Stimulated activated CD8-positive, alpha-beta memory T cell treated with anti-CD3 and anti-CD28 coated beads, Interleukin-12 subunit alpha, Interleukin-12 subunit beta, amount 100 ng/mL, for 24 hours (primary cell): ENCODE data around the gene TSACC.

Source experiments
- DNase-seq: peaks from one replicate; pipeline ENCODE4 v3.0.0-alpha.2; 2020; ENCODE audit errors: extremely low read depth

Gene TSACC

DNA sequence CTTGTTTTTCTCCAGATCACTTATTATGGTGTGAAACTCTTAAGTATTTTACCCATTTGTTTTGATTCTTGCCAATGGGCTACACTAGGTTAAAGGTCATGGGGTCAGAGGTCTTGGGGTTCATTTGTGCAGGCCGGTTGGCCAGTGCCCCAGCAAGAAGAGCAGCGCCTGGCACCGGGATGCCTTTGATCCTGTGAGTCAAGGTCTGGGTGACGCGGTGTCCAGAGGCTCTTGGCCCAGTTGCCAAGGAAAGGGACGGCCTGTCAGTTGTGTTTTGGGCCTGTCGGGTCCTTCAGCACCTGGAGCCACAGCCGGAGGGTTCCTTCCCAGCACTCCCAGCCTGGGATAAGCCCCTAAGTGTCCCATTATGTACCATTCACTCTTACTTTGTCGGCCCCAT, 55.8 kb downstream of the TSACC start:
- DNase-seq: no peak

DNA sequence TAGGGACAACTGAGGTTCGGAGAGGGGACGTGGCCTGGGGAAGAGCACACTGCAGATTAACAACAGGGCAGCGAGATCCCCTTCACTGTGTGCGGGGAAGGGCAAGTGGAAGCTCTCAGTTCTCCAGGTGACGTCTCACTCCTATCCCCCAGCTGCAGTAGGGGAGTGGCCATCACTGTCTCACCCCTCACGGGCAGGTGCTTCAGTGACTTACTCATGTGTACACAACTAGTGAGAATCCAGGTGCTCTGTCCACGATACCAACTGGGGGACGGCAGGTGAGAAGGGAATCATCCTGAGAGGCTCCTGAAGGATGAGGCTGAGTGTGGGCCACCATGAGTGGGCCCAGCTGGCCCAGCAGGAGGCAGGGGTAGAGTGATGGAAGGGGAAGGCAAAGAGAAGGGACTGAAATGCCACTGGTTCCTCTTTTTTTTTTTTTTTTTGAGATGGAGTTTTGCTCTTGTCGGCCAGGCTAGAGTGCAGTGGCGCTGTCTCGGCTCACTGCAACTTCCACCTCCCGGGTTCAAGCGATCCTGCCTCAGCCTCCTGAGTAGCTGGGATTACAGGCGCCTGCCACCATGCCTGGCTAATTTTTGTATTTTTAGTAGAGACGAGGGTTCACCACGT, 56.6 kb downstream of the TSACC start:
- no peak for DNase-seq
